Epidermal melanocyte (primary cell): Measurements from ENCODE around the gene PTPRM.

Experiments used
- DNase-seq: peaks from one replicate; pipeline ENCODE4 v3.0.0; 2011; ENCODE audit warnings: low spot score; ENCODE audit not compliant: insufficient read length

PTPRM gene

GRCh38 chr18:7567474-7568425, 634 bp downstream of the PTPRM start:
- peak; percentile 29 for DNase-seq

GRCh38 chr18:7568426-7568825, 1.3 kb downstream of the PTPRM start:
- peak; percentile 31 for DNase-seq

- DNase-seq, result no peak
Measured at GRCh38 chr18:7571626-7572025, 4.5 kb downstream of the PTPRM start.

GRCh38 chr18:7572822-7573221, 5.7 kb downstream of the PTPRM start:
- no peak for DNase-seq

GRCh38 chr18:7575465-7576028, 8.4 kb downstream of the PTPRM start:
- DNase-seq, result no peak

GRCh38 chr18:7576077-7576476, 9.0 kb downstream of the PTPRM start:
- DNase-seq, result no peak

- DNase-seq, result no peak
Measured at GRCh38 chr18:7576685-7577084, 9.6 kb downstream of the PTPRM start.

- no peak for DNase-seq
Measured at GRCh38 chr18:7577706-7578105, 10.6 kb downstream of the PTPRM start.

- no peak for DNase-seq
Measured at GRCh38 chr18:7579176-7579917, 12.2 kb downstream of the PTPRM start.

- DNase-seq, result no peak
Measured at GRCh38 chr18:7579918-7580542, 12.9 kb downstream of the PTPRM start.

GRCh38 chr18:7584646-7585275, 17.6 kb downstream of the PTPRM start:
- no peak for DNase-seq

- no peak for DNase-seq
Measured at GRCh38 chr18:7585276-7585670, 18.2 kb downstream of the PTPRM start.

GRCh38 chr18:7586379-7586778, 19.3 kb downstream of the PTPRM start:
- no peak for DNase-seq

GRCh38 chr18:7590826-7591560, 23.9 kb downstream of the PTPRM start:
- DNase-seq, result no peak

GRCh38 chr18:7592305-7593071, 25.4 kb downstream of the PTPRM start:
- DNase-seq, result no peak

- no peak for DNase-seq
Measured at GRCh38 chr18:7593218-7593819, 26.2 kb downstream of the PTPRM start.

GRCh38 chr18:7596147-7596546, 29.0 kb downstream of the PTPRM start:
- no peak for DNase-seq

GRCh38 chr18:7597500-7597899, 30.4 kb downstream of the PTPRM start:
- no peak for DNase-seq
